Endometrial microvascular endothelial cells (primary cell): ENCODE measurements around the gene U2AF2. TPM values are rescaled to one million over a fixed set of nuclear protein-coding genes. Genes with fewer than 3 reads are reported as not detected.

Experiments used
- in situ Hi-C: cut with HindIII; loops from 2 replicates; pipeline ENCODE4 v1.10.0; 2017; ENCODE audit warnings: low sequenced_read_pairs, low pct_unique_long_range_greater_than_20kb; ENCODE audit errors: inconsistent ontology term
- total RNA-seq: library from RNA; depleted of rRNA; stranded (reverse); fragments of >200 nt; gene quantifications from one replicate; pipeline ENCODE4 v1.2.3, GENCODE V29; 2015; ENCODE audit errors: inconsistent ontology term

Gene U2AF2
- total RNA-seq, 1 donor from 2014 or later = 215 TPM

DNA sequence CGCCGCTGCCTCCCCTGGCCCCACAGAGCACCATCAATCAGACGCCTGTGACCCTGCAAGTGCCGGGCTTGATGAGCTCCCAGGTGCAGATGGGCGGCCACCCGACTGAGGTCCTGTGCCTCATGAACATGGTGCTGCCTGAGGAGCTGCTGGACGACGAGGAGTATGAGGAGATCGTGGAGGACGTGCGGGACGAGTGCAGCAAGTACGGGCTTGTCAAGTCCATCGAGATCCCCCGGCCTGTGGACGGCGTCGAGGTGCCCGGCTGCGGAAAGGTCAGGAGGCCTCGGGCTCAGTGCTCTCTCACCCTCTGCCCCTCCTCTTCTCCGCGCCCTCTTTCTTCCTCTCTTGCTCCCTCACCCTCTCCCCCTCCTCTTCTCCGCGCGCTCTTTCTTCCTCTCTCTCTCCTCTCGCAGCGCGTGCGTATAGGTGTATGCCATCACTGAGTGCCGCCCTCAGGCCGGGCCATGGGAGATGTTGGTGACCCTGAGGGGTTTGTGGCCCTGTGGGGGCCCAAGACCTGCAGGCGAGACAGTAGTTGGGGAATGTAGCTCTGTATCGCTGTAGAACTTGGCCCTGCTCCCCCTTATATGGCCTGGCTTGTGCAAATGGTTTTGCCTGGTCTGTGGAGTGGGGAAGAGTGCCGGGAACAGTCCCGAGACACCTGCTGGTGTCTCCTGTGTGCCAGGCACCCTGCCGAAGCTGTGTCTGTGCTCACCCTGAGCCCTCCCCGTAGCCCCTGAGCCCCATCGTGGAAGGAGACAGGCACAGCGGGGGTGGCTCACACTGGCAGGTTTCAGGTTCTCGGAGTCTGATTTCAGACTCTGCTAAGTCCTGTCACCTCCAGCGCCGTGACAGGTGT lies 14.8 kb downstream of the U2AF2 start:
- in situ Hi-C loops = no loop called here

DNA sequence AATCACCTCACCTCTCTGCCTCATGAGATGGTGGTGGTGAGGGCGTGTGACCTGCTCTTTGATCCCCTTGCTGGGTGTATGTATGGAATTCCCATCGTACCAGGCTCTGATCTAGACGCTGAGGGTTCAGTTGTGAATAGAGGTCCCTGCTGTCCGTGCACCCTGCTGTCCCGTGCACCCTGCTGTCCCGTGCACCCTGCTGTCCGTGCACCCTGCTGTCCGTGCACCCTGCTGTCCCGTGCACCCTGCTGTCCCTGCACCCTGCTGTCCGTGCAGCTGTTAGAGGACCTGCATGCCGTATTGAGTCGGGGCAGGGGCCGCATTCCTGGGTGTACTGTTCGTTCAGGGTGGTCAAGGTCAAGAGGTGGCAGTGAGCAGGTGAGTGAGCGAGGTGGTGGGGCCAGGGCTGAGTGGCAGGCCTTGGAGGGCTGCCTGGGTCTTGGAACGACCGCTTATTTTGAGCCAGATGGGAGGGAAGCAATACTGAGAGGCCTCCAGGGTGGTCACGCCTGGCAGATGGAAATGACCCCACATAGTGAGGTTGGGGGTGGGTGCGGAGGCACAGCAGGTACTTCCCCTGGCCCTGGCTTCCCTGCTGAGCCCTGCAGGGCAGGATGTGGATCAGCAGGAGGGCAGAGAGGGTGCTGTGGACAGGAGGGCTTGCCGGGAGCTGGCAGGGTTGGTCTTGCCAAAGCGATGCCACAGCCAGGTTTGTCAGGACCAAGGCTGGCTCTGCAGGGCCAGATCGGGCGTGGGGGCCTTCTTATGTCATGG lies 15.6 kb downstream of the U2AF2 start:
- in situ Hi-C loops = no loop called here

DNA sequence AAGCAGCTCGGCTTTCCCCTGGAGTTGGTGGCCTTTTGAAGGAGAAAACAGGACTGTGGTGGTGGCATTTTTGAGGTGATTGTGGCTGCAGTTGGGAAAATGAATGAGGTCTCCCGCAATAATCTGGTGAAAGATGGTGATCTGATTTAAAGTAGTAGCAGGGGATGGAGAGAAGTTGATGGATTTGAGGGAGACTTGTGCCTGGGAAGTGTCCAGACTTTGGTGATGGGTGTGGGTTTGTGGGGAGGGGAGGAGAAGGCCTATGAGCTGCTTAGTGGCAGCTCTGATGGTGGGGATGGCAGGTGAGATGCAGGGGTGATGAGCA lies 16.2 kb downstream of the U2AF2 start:
- in situ Hi-C loops = no loop called here

DNA sequence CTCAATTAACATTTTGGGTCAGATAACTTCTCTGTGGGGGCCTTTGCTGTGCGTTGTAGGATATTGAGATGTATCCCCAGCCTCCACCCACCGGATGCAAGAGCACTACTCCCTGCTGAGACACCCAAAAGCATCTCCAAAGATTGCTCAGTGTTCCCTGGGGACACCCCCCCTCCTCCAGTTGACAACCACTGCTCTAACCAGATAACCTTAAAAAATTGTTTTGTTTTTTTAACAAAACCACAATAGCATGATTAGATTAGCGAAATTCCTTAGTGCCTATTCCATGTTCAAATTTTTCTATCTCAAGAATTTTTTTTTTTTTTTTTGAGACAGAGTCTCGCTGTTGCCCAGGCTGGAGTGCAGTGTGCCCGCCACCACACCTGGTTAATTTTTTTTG lies 17.6 kb downstream of the U2AF2 start:
- in situ Hi-C loops = no loop called here

DNA sequence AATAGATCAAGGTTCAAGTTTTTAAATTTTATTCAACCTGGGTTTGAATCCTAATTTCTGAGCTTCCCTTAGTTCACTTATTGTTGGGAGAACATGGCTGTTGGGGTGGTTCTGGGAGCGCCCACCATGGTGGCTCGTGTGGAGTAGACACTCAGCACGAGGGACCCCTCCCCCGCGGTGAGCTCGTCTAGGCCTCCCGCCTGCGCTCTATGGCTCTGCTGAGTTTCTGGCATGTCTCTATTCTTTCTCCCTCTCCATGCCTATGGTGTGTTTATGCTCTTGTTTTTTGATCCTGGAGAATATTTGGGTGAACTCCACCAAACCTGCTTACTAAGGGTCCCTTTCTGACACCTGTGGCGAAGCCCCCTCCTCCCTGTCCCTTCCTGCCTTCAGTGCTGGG lies 18.6 kb downstream of the U2AF2 start:
- in situ Hi-C loops = no loop called here

DNA sequence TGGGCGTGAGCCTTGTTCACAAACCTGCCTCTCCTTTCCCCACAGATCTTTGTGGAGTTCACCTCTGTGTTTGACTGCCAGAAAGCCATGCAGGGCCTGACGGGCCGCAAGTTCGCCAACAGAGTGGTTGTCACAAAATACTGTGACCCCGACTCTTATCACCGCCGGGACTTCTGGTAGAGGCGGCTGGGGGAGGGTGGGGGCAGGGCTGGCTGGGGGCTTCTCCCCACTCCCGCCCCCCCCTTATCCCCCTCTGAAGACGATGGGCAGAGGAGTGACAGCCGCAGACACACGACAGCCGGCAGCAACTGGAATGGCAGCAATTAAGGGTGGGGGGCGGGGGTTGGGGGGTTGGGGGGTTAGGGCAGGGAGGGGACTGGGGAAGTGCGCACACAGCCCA lies 19.1 kb downstream of the U2AF2 start:
- in situ Hi-C loops = no loop called here

DNA sequence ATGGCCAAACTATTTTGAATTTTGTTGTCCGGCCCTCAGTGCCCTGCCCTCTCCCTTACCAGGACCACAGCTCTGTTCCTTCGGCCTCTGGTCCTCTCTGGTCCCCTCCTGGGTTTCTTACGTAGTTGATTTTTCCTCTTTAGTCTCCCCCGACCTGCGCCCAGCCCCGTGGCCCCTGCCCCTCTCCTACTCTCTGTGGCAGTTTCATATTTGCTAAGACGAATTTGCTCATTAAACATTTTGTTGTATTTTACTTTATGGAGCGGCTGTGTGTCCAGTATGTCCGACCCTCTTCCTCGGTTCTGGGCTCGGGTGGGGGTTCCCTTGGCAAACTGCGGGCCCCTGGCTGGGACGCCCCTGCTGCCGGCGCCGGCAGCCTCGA lies 19.6 kb downstream of the U2AF2 start:
- in situ Hi-C loops = no loop called here

DNA sequence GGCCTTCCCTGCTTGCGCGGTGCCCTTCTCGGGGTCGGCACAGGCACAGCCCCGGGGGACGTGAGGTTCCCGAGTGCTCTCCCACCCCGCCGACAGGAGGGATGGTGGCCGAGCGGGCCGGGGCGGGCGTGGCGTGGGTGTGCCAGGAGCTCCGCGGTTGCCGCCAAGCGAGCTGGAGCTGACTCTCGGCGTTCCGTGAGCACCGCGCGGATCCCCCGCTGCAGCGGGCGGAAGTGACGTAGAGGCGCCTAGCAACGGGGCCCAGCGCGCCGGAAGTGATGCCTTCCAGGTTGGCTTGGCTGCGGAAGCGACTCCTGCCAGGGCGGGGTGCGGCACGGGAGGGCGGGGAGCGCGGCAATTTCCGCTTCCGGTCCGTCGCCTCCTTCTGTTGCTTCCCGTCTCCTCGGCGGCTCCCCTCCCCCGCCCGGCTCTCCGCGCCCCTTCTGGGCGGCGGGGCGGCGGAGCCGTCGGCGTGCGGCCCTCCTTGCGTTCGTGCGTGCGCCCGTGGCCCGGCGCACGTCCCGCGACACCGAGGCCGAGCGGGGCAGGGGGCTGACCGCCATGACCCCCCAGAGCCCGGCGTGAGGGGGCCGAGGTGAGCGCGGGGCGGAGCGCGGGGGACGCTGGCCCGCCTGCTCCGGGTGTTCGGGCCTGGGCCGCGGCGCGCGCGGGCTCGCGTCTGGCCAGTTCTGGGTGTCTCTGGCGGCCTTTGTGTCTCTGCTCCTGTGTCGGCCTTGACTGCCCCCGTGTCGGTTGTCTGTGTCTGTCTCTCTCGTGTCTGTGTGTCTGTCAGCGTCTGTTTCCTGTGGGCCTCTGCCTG lies 20.2 kb downstream of the U2AF2 start, which contains the start of gene EPN1:
TSS of gene EPN1 (plus strand) at position 386 of the 820 bp plus-strand sequence. CDS start 3,402 bp downstream, outside the sequence.
- in situ Hi-C loops = no loop called here

DNA sequence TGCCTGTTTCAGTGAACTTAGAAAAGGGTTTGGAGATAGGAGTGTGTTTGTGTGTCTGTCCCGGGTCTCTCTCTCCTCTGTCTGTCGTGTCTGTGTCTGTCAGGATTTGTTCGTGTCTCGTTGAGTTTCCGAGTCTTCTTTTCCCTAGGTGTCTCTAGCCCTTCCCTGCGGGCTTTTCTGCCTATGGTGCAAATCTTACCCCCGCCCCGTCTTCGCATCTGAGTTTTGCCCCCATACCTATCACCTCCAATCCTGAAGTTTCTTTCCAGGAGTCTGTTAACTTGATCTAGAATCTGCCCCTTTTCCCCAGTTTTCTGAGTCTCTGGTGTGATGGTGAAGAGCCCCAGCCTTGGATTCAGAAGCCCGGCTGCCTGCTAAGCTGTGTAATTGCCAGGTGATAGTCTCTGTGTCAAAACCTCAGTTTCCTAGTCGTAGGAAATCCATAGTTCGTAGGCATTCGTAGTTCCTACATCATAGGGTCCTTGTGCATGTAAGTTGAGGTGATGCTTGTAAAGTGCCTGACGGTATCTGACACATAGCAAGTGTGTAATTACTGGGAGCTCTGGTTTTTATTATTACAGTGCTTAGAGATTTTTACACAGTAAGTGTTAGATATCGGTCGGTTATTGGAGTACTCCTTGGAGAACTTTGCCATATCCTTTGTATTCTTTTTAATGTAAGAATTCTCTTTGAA lies 21.0 kb downstream of the U2AF2 start:
- in situ Hi-C loops = no loop called here

DNA sequence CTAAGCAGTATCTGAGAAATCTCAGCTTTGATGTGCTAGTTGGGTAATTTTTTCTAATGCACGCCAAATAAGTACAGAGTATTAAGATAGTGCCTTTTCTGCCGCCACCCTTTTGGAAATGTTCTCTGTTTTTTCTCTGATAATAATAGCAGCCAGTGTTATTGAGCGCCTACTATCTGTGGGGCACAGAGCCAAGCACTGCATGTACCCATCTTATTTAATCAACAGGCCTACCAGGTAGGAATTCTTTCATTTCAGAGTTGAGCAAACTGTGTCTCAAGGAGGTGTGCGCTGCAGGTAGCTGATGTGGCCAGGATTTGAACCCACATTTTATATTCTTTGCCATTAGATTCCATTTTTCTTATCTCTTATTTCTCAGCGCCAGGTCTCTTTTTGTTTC lies 21.5 kb downstream of the U2AF2 start:
- in situ Hi-C loops = no loop called here

DNA sequence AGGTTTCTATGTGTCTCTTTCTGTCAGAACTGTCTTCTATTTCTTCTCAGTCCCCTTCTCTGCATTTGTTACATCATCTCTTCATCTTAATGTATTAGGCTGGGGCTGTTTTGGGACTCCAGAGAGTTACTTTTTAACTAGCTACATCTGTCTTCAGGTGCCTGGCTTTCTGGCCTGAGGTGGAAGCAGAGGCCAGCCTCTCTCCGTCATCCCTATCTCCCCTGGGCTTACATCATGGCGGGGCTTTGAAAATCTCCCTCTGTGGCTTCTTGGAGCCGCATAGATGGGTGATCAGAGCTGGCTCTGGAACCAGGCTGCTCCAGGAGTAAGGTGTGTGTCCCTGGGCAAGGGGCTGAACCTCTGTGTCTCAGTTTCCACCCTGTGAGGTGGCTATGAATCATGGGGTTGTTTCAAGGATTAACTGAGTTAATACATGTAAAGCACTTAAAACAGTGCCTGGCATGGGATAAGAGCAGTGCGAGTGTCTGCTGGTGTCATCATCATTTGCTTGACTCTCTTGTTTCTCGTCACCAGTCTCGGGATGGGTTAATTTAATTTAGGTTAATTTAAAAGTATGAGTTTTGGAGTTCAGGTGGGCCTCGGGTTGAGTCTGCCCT lies 22.2 kb downstream of the U2AF2 start:
- in situ Hi-C loops = no loop called here

DNA sequence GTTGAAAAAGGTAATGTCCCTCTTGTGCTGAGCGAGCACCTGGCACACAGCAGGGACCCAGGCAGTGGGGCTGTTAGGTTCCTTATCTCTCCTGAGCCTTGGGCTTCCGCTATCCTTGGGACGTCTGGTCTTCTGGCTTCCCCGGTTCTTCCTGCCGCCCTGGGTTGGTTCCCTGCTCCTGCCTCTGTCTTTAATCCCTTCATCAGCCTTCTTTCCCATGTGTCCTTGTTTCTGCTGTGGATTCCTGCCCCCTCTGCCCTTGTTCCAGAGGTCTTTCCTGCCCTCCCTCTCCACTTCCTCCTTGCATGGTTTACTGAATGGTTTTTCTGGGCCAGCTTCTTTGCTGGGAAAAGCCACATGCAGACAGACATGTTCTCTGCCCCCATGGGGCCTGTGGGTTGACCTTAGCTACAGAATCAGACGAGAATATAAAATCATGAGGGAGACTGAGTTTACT lies 22.8 kb downstream of the U2AF2 start:
- in situ Hi-C loops = no loop called here

DNA sequence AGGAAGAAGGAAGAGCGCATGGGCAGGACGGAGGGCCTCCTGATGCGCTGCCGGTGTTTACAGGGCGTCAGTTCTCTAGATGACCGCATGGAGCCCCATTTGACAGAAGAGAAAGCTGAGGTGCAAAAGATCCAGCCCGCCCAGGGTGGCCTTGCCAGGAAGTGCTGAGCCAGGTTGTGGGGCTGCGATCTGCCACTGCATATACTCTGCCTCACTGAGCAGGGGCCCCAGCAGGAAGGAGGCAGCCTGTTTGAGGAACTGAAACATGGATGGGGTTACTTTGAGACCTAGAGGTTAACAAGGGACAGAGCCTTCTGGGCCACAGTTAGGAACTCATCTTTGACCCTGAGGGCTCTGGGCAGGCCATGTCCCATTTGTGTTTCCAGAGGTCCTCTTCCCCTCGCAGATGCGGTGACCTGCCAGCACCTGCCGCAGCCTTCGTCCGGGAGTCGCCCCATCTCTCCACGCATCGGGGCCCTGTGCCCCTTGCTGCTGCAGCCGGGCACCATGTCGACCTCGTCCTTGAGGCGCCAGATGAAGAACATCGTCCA lies 23.4 kb downstream of the U2AF2 start:
- in situ Hi-C loops = no loop called here

DNA sequence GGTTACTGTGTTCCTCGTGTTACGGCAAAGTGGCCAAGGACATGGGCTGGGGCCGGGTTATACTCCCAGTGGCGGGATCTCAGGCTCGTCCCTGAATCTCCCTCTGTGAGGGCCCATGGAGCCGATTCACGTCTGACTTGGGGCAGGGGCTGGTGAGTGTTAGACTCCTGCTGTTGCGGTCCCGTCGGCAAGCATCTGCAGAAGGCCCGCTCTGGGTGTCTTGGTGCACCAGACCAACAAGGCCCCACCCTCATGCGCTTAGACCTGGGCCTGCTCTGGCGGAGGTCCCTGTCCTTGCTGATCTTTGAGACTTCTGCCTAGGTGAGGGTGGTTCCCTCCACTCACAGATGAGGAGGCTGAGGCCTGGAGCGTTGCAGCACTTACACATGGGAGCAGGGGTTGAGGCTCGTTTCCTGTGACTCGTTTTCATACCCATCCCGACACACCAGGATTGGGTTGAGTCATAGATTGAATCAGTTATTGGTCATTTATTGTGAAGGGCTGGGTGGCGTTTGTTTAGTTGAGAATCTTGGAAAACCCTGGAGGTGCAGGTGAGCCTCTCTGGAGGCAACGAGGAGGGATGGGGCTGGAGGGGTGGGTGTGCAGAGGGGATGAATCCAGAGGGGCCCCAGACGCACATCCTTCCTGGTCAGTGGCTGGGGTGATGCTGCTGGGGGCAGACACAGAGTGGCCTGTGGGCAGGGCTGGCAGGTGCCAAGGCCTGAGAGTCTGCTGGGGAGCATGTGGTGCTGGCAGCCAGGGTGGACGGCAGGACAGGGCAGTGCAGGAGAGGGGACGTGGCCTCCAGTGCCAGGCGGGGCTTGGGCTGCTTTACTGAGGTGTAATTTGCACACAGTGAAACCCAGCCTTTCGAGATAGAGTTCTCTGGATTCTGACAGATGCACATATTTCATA lies 24.8 kb downstream of the U2AF2 start:
- in situ Hi-C loops = no loop called here

DNA sequence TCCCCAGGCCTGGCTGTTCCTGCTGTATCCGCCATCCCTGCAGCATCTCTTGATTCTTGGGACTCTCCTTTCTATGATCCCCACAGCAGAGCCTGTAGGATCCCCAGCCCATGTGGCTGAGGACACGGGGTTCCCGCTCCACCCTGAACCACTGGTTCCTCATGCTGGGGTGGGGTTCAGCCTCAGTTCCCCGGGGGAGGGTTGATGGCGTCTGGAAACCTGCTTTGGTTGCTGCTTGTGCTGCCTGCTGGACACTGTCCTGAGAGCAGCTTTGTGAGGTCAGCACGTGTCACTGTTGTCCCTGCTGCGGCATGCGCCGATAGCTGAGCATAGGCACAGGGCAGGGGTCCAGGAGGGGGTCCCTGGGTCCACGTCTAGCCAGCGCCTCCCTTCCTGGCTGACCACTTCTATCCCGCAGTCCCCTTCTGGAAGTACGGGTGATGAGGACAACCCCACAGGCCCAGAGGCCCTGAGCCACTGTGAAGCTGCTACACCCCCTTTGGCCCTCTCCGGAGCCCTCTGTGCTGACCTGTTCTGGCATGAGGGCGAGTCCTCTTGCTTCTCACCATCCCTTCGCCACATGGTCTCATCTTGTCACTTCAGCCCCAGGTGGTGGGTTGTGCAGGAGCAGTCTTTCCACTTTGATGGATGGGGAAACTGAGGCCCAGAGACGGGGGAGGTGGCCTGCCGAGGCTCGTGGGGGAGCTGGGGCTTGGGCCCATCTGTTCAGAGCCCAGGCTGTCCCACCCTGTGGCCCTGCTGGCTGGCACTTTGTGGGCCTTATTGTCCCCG lies 25.7 kb downstream of the U2AF2 start:
- in situ Hi-C loops = no loop called here
